ENCODE results near the gene DAGLB.

Gene DAGLB

GRCh38 chr7:6433784-6434615 is 13.8 kb downstream of the DAGLB start:
- no peak overlapping the region for H3K27ac ChIP-seq
- DNase-seq (ENCODE audit: low read depth, low spot score) = no peak

GRCh38 chr7:6432781-6433180 is 15.0 kb downstream of the DAGLB start:
- no peak overlapping the region for H3K27ac ChIP-seq
- no peak for DNase-seq (ENCODE audit: low read depth, low spot score)

- H3K27ac ChIP-seq = no peak overlapping the region
- no peak for DNase-seq (ENCODE audit: low read depth, low spot score)
Measured at GRCh38 chr7:6430974-6431373, 16.8 kb downstream of the DAGLB start.

GRCh38 chr7:6430271-6430940 is 17.3 kb downstream of the DAGLB start:
- H3K27ac ChIP-seq = peak overlapping the region; percentile 36
- no peak for DNase-seq (ENCODE audit: low read depth, low spot score)

GRCh38 chr7:6425948-6426347 is 21.8 kb downstream of the DAGLB start:
- no peak for DNase-seq (ENCODE audit: low read depth, low spot score)
- H3K27ac ChIP-seq = no peak overlapping the region

- no peak for DNase-seq (ENCODE audit: low read depth, low spot score)
- peak overlapping the region; percentile 9 for H3K27ac ChIP-seq
Measured at GRCh38 chr7:6423942-6424701, 23.6 kb downstream of the DAGLB start.

- H3K27ac ChIP-seq = no peak overlapping the region
- DNase-seq (ENCODE audit: low read depth, low spot score) = no peak
Measured at GRCh38 chr7:6422926-6423632, 24.7 kb downstream of the DAGLB start.

- no peak overlapping the region for H3K27ac ChIP-seq
- DNase-seq (ENCODE audit: low read depth, low spot score) = no peak
Measured at GRCh38 chr7:6422095-6422494, 25.7 kb downstream of the DAGLB start.

GRCh38 chr7:6420680-6421079 is 27.1 kb downstream of the DAGLB start:
- DNase-seq (ENCODE audit: low read depth, low spot score) = no peak
- no peak overlapping the region for H3K27ac ChIP-seq

GRCh38 chr7:6419310-6419773 is 28.4 kb downstream of the DAGLB start:
- H3K27ac ChIP-seq = no peak overlapping the region
- no peak for DNase-seq (ENCODE audit: low read depth, low spot score)

GRCh38 chr7:6417408-6417807 is 30.3 kb downstream of the DAGLB start:
- DNase-seq (ENCODE audit: low read depth, low spot score) = no peak
- no peak overlapping the region for H3K27ac ChIP-seq

- H3K27ac ChIP-seq = no peak overlapping the region
- DNase-seq (ENCODE audit: low read depth, low spot score) = no peak
Measured at GRCh38 chr7:6416516-6417145, 31.1 kb downstream of the DAGLB start.

GRCh38 chr7:6413637-6414036 is 34.1 kb downstream of the DAGLB start:
- DNase-seq (ENCODE audit: low read depth, low spot score) = no peak
- H3K27ac ChIP-seq = no peak overlapping the region

- no peak overlapping the region for H3K27ac ChIP-seq
Measured at GRCh38 chr7:6409944-6410693, 37.6 kb downstream of the DAGLB start.

GRCh38 chr7:6409091-6409490 is 38.7 kb downstream of the DAGLB start:
- no peak overlapping the region for H3K27ac ChIP-seq
- DNase-seq (ENCODE audit: low read depth, low spot score) = no peak

More at GRCh38 chr7:6409944-6410693, 37.6 kb downstream of the DAGLB start:
- no peak for DNase-seq (ENCODE audit: low read depth, low spot score)

GRCh38 chr7:6407434-6407833 is 40.3 kb downstream of the DAGLB start:
- no peak for DNase-seq (ENCODE audit: low read depth, low spot score)

GRCh38 chr7:6406121-6406520 is 41.6 kb downstream of the DAGLB start:
- no peak for DNase-seq (ENCODE audit: low read depth, low spot score)
- H3K27ac ChIP-seq = no peak overlapping the region

More at GRCh38 chr7:6407434-6407833, 40.3 kb downstream of the DAGLB start:
- no peak overlapping the region for H3K27ac ChIP-seq

GRCh38 chr7:6403907-6404306 is 43.8 kb downstream of the DAGLB start:
- DNase-seq (ENCODE audit: low read depth, low spot score) = peak; percentile 87
- H3K27ac ChIP-seq = peak overlapping the region; percentile 89

GRCh38 chr7:6402741-6403140 is 45.0 kb downstream of the DAGLB start:
- H3K27ac ChIP-seq = peak overlapping the region; percentile 89
- no peak for DNase-seq (ENCODE audit: low read depth, low spot score)
